Midbrain (tissue), 1 donor: ENCODE measurements around the gene ACTR3.
A peak's percentile ranks its signal among the peaks of the same experiment; 100 is the strongest.

ENCODE experiments used
- DNase-seq: peaks from one replicate; lab custom pipeline; 2025; lab: John Stamatoyannopoulos, UW

Gene ACTR3

GRCh38 chr2:114001937-114002336 is 112.0 kb downstream of the ACTR3 start:
- peak; percentile 53 for DNase-seq

GRCh38 chr2:114005110-114005783 is 115.4 kb downstream of the ACTR3 start:
- DNase-seq = no peak

- DNase-seq = no peak
Observed at GRCh38 chr2:114006460-114006859, 116.6 kb downstream of the ACTR3 start.

GRCh38 chr2:114007436-114007835 is 117.5 kb downstream of the ACTR3 start:
- DNase-seq = no peak

- no peak for DNase-seq
Observed at GRCh38 chr2:114008720-114009119, 118.8 kb downstream of the ACTR3 start.

- no peak for DNase-seq
Observed at GRCh38 chr2:114009205-114009944, 119.5 kb downstream of the ACTR3 start.

GRCh38 chr2:114010001-114010400 is 120.1 kb downstream of the ACTR3 start:
- DNase-seq = no peak

- no peak for DNase-seq
Observed at GRCh38 chr2:114011713-114012112, 121.8 kb downstream of the ACTR3 start.
